Fibroblast of skin of right quadriceps (primary cell): ENCODE measurements around the gene IRAG1.
"Not testable (repeated sequence)": the region's sequence is repeated elsewhere in the genome, so short reads cannot be mapped to it uniquely, and the experiment has no call there.

ENCODE experiments used
- DNase-seq: peaks from one replicate; pipeline ENCODE4 v3.0.0-alpha.2; 2013

Gene IRAG1

DNA sequence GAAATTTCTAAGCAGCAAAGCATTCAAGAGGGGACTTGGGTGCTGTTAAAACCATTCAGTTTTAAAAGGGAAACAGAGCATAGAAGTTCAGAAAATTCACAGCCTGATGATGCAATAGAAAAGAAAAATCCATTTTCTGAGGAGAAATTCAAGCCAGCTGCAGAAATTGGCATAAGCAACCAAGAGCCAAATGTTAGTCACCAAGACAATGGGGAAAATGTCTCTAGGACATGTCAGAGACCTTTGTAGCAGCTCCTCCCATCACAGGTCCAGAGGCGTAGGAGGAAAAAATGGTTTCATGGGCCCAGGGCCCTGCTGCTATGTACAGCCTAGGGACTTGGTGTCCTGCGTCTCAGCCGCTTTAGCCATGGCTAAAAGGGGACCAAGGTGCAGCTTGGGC is 5.5 kb upstream of the IRAG1 start:
- DNase-seq, result no peak

DNA sequence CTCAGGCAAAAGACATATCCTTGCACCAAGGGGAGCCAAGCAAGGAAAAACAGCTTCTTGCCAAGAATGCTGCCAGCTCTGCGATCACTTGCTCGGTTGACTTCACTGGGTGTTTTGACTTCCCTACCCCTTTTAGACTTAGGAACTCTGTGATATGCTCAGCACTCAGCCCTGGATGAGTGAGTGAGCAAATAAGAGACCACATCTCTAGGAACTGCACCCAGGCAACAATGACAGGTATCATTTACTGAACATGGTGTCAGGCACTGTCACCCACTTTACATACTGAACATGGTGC is 3.7 kb upstream of the IRAG1 start:
- DNase-seq, result no peak

DNA sequence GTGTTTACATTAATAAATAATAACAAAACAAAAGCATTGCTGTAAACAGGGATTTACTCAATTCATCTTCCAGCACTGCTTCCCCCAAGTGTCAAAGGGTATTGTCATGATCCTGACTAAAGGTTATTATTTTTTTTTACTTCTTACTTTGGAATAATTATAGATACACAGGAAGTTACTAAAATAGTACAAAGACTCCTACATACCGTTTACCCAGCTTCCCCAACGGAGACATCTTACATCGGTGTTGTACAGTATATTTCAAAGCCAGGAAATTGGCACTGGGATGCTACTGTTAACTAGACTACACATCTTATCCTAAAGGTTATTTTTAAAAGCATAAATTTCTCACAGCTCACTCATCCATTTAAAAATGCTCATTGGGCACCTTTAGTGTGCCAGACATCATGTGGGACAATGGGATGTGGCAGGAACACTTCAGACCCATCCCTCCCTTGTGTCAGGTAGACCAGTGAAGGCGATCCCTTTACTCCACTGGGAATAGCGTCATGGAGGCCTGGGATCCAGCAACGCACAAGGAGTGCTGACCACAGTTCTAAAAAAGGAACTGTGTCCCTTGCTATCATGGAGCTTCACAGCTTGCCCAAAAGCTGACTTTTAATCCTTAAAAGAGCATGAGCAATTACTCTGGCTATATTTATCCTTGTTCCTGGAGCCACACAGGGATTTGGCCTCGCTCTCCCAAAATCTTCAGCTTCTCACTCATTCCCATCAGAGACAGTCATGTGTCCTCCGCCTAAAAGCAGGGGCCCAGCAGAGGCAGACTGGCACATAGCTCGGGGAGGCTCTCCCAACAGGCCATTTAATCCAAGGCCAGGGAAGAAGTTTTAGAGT is 3.1 kb upstream of the IRAG1 start:
- no peak for DNase-seq

DNA sequence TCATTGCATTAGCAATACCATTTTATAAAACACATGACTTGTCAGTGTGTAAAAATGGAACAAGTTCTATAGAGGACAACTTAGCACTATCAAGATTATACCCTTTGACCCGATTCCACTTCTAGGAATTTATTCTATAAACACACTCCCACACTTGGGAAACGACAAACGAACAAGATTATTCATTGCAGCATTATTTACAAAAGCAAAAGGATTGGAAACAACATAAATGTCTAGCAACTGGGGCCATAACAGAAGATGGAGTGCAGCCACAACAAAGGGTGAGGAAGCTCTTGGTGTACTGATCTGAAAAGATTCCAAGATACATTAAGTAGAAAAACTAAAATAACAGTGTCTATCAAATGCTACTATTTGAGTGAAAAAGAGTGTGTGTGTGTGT is 2.3 kb upstream of the IRAG1 start:
- DNase-seq, result no peak

DNA sequence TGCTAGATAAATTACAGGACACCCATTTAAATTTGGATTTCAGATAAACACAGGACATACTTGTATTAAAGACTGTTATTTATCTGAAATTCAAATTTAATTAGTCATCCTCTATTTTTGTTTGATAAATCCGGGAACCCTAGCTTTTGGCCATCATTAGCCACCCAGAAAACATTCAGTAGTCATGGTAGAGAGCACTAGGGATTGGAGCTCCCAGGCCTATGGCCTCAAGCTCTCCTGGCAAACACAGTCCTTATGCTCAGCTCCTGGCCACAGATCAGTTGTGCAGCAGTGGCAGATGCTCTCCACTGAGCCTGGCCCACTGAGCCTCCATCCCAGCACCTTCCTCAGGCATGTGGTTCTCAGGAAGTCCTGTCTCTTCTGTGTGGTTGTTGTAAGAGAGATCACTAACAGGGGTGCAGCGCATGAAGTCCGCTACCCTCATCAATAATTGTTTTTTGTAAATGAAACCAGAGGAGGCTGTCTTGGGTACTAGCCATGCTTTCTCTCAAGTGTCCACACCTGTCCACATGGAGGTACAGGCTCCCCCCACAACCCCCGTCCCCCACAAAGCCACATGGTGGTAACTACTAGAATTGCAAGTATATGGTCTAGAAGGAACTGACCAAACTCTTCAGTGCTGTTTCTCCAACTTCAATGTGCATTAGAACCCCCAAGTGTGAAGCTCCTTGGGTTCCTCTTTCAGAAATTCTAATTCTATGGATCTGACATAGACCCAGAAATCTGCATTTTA is 1.1 kb upstream of the IRAG1 start:
- peak; percentile 34 for DNase-seq

DNA sequence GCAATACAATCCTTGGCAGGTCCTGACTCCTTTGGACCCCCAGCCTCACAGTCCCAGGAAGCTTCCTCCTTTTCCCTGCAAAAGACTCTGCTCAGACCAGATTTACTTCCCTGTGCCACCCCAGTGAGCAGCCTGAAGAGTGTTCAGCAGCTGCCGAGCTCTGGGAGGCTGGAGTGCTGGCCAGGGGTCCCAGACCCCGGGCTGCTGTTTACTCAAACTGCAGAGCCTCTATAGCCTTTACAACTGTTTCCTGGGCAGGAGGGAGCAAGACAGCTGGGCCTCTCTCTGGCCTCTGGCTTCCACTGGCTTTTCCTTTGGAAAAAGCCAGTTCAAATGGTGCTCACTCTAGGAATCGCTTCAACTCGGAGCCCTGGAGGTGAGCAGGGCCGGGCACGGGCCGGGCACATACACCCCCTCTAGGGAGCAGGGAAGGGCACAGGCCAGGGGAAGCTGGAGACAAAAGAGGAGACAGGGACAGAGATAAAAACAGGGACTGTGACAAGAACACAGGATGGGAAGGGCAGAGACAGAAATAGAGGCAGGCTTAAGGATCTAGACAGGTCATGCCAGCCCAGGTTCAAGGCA is 932 bp downstream of the IRAG1 start:
- DNase-seq, result no peak

DNA sequence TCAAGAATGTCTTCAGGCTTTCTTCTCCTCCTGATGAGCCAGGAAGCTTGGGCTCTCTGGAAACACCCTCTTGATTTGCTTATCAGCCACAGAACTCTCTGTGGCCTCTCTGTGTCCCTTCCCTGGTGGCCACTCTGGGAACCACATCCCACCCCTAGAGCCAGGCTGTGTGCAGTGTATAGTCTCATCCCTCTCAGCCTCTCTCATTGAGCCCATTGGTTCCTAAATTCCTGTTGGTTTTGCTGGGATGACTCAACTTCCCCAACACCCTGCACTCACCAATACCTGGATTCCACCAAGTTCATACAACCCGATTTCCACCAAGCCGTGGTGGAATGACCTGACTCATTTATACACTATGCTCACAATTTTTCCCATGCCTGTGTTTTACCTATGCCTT is 5.2 kb downstream of the IRAG1 start:
- DNase-seq, result peak; percentile 26

DNA sequence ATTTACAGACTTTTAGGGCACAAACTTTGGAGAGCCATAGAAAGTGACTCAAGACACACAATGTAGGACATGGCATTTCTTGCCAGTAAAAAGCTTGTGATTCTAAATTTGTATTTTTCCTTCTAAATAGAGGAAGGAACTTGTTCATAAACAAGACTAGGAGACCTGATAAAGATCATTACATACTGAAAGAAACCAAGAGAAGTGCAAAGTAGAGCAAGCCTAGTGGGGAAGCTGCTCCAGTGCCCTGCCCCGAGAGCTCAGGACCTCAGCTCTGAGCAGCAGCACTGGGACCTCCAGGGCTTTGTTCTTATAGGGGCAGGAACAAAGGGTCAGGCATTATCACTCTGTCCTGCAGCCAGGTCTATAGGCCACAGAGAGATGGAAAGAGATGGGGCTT is 7.2 kb downstream of the IRAG1 start:
- DNase-seq, result no peak

DNA sequence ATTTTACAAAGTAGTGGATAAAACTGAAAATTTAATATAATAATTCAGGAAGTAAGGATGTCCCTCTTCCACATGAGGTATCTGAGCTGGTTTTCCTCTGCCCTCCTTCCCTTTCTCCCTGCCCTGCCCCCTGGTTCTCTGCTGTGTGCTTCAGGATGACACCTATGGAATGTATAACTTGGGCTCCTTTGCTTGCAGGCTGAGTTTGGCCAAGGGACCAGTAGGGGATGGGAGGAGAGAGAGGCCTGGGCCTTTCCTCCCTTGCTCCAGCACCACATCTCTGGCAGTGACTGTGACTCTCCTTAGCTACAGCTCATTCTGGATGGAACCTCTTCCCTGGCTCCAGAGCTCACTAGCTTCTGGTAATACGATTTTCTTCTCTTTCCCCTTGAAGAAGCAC is 10.1 kb downstream of the IRAG1 start:
- no peak for DNase-seq

DNA sequence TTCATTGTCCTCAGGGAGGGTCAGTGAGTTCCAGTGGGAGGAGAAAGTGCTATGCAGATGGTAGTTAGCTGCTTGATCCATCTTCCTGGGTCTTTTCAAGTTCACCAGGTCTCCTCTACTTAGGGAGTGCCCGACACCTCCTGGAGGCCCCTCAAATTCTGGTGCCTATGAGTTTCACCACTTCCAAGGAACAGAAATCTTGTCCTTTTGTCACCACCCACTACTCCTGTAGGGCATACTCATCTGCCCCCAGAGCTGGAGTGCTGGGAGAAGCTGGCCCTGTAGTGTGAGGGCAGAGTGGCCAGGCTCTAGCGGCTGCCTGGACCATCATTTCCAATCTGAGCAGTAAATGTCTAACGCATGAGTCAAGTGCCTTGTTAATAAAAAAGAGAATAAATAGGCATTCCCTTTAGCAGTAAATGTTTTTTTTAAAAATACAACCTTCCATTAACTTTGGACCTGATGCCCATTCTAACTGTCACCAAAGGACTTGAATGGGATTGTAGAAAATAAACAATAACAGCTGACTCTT is 12.5 kb downstream of the IRAG1 start:
- DNase-seq, result no peak

DNA sequence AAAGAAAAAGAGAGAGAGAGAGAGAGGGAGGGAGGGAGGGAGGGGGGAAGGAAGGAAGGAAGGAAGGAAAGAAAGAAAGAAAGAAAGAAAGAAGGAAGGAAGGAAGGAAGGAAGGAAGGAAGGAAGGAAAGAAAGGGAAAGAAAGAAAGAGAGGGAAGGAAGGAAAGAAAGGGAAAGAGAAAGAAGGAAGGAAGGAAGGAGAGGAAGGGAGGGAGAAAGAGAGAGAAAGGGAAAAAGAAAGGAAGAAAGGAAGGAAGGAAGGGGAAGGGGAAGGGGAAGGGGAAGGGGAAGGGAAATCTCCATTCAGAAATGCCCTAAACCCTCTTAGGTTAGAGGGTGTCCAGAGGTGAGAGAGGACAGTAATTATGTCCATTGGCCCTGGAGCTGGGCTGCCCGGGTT is 13.3 kb downstream of the IRAG1 start:
- DNase-seq, result not testable (repeated sequence)

DNA sequence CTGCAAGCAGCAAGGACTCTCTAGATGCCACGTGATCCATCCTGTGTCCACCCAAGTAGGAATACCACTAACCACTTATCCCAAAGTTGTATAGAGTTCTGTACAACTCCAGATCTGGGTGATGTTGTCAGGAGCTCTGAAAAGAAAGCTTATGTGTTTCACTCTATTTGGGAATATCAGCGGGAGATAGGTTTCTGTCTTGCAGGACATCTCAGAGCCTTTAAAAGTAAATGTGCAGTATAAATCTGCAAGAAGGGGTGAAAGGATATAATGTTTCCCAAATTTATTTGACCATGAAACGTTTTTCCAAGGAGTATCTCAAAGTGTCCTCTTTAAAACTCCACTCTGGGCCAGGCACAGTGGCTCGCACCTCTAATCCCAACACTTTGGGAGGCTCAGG is 13.9 kb downstream of the IRAG1 start:
- DNase-seq, result no peak

DNA sequence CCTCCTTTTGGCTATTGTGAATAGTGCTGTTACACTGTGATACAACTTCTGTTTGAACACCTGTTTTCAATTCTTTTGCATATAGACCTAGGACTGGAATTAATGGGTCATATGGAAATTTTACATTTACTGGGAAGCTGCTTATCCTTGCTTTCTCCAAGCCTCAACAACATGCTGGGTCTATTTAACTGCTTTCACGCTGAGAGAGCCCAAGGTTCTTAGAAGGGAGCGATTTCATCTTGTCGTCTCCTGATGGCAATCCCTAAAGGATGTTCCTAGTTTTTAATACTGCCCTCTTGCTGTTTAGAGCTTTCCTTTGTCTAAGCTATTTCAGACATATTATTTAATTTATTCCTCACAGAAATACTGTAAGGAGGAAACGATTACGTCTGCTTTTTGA is 15.5 kb downstream of the IRAG1 start:
- DNase-seq, result no peak

DNA sequence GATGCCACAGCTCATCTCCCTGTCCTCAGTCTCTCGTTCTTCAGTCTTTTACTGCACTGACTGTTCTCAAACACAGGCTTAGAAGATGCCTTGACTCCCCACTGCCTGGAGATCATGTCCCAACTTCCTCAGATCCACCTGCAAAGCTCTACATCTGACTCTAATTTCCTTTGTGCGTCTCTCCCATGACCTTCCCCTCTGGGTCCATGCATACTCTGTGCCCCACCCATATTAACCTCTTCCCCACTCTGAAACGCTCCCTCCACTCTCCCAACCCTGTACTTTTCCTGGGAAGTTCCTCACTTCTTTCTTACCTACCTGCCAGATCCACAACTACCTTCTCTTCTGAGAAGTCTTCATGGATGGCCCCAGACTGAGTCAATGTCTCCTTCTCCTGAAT is 16.6 kb downstream of the IRAG1 start:
- DNase-seq, result no peak

DNA sequence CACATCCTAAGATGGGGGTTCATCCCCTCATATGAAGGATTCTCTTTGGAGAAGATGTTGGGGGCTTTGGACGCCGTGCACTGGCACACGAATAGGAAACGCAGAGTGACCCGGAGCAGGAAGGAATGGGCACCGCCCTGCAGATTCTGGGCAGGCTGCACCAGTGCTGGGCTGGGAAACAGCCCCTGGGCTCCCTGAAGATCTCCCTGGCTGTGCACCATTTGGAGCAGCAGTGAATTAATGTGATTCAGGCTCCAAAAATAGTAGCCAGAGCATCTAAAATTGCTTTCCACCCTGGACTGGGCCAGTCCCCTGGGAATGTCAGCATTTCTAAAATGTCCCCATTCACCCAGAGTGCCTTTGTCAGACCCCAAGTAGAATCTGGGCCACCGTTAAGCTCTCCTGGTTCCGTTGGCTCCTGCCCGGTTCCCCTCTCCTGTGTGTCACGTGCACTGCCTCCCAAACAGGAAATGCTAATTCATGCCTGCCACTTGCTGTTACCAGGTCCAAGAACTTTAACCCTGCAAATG is 18.6 kb downstream of the IRAG1 start:
- DNase-seq, result no peak

DNA sequence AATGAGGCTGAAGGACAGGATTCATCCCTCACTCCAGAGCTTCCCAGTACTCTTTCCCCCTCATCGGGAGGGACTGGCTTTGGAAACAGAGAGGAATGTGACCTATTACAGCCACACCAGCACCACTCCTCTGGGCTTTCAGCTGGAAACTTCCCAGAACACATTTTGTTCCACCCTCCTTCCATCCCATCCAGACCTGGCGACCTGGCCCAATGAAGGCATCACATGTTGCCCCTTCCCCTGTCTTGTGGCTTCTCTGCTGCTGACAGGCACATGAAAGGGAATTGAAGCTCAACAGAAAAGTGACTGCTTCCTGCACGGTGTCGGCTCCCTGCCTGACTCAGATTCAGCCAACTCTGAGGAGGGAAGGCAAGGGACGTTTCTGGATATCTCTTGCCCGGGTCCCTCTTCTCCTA is 19.1 kb downstream of the IRAG1 start:
- no peak for DNase-seq

DNA sequence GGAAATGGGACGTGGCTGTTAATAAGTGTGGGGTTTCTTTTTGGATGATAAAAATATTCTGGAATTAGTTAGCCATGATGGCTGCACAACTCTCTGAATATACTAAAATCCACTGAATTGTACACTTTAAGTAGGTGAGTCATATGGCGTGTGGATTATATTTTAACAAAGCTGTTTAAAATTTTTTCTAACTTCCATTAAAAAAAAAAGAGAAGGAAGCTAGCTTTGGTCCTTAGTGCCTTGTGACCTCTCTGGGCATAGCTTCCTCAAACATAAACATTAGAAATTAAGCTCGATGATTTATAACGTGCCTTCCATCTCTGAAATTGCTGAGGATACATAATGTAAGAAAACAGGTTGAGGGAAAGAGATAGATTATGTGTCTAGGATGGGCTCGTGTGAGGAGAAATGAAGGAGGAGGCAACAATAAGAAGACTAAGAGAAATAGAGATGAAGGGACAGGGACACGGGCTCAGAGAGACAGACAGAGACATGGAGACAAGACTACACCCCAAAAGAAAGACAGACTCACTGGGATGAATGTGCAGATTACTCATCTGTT is 20.0 kb downstream of the IRAG1 start:
- no peak for DNase-seq

DNA sequence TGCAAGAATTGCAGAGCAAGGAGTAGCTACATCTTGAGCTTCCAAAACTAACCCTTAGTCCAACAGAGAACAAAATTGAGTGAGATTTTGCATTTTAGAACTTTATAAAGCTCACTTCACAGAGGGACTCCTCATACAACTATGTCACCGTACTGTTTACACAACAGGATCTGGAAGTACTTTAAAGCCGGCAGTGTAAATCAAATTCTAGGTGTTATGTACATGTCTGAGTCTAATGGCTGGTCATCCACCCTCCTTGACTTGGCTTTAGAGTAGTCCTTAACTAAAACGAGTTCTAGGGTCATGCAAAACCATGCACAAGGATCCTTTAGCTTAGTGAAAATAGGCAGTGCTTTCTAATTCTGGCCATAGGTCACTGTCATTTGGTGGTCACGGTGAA is 23.5 kb downstream of the IRAG1 start:
- no peak for DNase-seq

DNA sequence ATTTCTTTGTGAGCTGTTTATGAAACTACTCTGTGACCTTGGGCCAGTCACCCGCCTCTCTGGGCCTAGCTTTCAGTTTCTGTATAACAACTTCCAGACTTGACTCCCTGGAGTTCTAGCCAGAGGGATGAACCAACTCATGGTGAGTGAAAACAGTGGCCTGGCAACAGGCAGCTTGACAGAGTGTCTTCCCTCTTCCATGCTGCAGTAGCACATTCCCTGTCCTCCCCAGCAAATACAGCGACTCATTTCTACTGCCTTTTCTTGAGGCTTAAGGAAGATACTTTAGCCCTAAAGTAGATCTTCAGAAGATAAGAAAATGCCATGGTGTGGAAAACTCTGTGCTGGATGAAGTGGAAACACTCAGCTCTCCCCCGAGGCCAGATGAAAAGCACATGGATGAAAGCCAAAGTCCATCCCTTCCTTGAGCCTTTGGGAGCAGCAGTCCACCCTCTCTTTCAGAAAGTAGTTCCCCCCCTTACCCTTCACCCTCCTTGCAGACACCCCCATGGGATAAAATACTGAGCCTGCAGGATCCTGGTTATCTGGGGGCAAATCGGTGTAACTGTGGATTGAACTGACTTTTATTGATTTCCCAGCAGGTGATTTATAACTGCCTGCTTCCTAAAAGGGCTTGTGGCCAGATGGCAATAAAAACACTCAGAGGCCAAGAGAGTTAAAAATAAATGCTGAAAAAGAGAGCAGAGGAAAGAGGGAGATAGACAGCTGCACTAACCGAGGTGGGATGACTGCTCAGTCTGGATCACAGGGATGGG is 24.1 kb downstream of the IRAG1 start:
- peak; percentile 73 for DNase-seq

DNA sequence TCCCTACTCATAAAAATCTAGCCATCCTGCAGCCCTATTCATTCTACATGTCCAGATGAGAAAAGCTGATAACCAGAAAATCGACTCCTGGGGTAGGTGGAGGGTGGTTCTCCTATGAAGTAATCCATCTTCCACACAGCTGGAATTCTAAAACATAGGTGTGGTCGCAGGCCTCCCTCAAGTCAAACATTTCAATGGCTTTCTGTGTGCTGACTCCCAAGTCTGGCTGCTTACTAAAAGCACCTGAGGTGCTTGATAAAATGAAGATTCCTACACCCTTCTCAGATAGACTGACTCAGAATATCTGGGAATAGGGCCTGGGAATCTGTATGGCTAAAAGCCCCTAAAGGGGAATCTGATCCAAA is 26.1 kb downstream of the IRAG1 start:
- DNase-seq, result peak; percentile 75

DNA sequence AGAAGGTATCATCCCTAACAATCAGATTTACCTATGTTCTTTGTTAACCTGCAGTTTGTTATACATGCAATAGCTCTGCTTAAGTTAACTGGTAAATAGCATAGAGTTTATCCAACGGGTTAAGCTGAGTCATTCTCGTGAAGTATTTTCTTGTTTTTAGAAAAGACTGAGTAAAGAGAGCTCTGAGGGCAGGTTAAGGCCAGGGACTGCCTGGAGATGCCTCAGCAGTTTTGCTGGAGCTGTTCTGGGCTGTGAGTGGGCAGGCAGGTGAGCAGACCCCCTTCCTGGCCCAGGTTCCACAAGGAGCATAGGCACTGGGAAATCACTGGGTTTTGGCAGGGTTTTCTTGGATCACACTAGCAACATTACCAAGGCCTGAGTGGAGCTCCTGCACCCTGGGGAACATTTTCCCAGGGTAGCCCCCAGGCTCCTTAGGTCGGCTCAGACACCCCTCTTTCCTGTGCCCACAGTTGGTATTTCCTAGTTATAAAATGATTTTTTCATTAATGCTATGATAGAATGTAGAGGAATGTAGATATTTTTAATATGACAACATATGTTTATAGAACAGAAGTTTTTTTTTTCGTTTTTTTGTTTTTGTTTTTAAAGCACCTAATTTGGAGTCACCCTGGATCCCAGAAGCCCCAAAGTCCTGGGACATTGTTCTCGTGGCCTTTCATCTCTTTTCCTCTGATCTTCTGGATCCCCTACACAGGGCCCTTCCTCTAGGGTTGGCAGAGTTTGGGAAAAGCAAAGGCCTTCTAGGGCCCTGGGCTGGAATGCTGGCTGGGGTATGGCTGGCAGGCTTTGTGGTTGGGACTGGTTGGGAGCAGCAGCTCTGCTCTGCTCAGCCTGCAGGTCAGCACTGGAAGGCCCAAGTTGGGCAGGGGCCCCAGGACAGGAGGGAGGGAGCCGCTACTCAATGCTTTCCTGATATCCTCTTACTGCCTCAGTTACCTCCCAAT is 26.7 kb downstream of the IRAG1 start:
- peak; percentile 39 for DNase-seq
